ENCODE results near the gene PSTPIP1.

- TF ChIP-seq POLR2A (IDR thresholded peaks at IDR 0.05) = no peak
- TF ChIP-seq, protein P1, sequence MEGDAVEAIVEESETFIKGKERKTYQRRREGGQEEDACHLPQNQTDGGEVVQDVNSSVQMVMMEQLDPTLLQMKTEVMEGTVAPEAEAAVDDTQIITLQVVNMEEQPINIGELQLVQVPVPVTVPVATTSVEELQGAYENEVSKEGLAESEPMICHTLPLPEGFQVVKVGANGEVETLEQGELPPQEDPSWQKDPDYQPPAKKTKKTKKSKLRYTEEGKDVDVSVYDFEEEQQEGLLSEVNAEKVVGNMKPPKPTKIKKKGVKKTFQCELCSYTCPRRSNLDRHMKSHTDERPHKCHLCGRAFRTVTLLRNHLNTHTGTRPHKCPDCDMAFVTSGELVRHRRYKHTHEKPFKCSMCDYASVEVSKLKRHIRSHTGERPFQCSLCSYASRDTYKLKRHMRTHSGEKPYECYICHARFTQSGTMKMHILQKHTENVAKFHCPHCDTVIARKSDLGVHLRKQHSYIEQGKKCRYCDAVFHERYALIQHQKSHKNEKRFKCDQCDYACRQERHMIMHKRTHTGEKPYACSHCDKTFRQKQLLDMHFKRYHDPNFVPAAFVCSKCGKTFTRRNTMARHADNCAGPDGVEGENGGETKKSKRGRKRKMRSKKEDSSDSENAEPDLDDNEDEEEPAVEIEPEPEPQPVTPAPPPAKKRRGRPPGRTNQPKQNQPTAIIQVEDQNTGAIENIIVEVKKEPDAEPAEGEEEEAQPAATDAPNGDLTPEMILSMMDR (IDR thresholded peaks at IDR 0.05) = no peak
Measured at GRCh38 chr15:76963596-76963995, 31.3 kb upstream of the PSTPIP1 start.

All from Peyer's patch (tissue), 4 donors.